GM13977 (cell line): ENCODE measurements around the gene CDK5R2.

Experiments
- DNase-seq: peaks from one replicate; pipeline ENCODE4 v3.0.0; 2012; ENCODE audit warnings: low spot score
- CTCF ChIP-seq: IDR thresholded peaks from 2 replicates; pipeline ENCODE4 v1.5.1; 2012; ENCODE audit warnings: mild to moderate bottlenecking, control low read depth; ENCODE audit not compliant: insufficient read depth; ENCODE audit errors: extremely low read depth, missing control alignments
- in situ Hi-C: fragments of 300-500 bp; cut with MboI; formaldehyde crosslinking; loops from one replicate; pipeline ENCODE4 v1.12.0; 2022; ENCODE audit warnings: low sequenced_read_pairs, low pct_unique_long_range_greater_than_20kb, mixed read lengths, inconsistent platforms; ENCODE audit not compliant: unreplicated experiment

Gene CDK5R2

DNA sequence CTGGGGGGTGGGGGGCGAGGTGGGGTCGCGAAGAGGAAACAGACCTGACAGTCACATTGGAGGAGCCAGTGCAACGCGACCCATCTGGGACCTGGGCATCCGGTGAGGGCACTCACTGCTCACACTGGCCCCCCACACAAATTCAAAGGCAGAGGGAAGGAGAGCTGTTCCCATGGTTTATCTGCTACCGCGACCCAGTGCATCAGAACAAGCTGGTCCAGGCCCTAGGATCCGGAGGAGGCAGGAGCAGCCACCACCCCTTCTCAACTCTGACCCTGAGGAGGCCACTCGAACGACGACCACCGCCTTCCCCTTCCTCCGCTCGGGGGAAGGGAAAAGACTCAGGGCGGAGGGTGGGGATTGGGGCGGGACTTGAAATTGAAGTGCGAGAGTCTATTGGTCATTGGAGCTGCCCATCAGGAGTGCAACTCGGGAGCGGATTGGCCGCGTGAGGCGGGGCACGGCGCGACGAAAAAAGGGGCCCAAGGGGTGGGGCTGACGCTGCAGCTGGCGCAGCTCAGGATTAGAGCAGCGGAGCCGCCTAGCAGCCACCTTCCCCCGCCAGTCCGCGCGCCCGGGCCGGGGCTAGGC lies at the start of gene CDK5R2:
Gene CDK5R2, plus strand, starts transcription at position 526 of the 591 bp plus-strand sequence. CDS start 155 bp downstream, outside the sequence.
- no peak for TF ChIP-seq CTCF
- in situ Hi-C loops: no loop called here
- peak; percentile 100 for DNase-seq

- TF ChIP-seq CTCF: no peak
- no peak for DNase-seq
- in situ Hi-C loops: no loop called here
These were observed 48.7 kb upstream of the CDK5R2 start for GRCh38 chr2:218910741-218911140.

GRCh38 chr2:218920504-218920903 lies 39.0 kb upstream of the CDK5R2 start:
- in situ Hi-C loops: no loop called here
- DNase-seq: no peak
- TF ChIP-seq CTCF: no peak

GRCh38 chr2:218924757-218925156 lies 34.7 kb upstream of the CDK5R2 start:
- in situ Hi-C loops: no loop called here
- no peak for DNase-seq
- no peak for TF ChIP-seq CTCF

DNA sequence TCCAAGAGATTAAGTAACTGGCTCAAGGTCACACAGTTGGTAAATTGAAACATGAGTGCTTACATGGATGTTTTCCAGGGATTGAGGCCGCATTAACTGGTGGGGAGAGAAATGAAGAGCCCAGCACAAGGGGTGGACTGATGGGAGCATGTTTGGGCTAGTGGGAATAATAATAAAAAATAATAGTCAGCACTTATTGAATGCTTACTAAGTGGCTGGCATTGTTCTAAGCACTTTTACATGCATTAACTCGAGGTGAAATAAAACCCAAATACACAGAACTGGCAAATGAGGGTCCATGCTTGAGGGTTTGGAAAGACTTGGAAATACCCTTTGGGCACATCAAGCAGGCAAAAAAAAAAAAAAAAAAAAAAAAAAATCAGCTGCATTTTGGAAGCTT lies 34.0 kb upstream of the CDK5R2 start:
- in situ Hi-C loops: no loop called here
- no peak for TF ChIP-seq CTCF
- DNase-seq: no peak

DNA sequence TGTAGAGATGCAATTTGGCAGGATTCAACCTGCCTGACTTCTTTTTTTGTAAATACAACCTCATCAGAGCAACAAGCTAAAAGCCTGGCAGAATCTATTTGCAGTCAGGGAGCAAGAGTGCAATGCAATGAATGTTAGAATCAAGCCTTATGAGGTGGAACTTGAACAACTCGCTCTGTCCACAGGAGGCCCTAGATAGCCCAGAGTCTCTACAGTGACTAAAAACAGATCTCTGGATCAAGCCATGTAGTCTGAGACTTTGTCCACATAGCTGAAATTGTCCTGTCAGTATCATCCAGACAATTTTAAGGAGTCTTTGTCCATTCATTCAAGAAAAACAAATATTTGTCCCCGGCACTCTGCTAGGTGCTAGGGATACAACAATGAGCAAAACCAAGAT lies 32.0 kb upstream of the CDK5R2 start:
- DNase-seq: no peak
- no peak for TF ChIP-seq CTCF
- in situ Hi-C loops: no loop called here
